Measurements from ENCODE around the gene SSNA1.
A peak's percentile ranks its signal among the peaks of the same experiment; 100 is the strongest.

The SSNA1 gene

DNA sequence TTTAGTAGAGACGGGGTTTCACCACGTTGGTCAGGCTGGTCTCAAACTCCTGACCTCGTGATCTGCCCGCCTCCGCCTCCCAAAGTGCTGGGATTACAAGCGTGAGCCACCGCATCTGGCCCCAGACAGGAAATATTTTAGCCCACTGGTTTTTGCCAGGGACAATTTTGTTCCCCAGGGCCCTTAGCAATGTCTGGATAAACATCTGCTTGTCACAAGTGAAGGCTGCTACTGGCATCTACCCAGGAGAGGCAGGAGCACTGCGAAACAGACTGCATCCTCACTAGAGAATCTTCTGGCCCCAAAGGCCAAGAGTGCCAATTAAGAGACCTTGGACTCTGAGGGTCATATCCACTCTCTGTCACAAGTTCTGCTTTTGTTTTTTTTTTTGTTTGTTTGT, 14.5 kb downstream of the SSNA1 start:
- no peak overlapping the region for H3K4me3 ChIP-seq (ENCODE audit: low read depth in 1 of 2, low read length in 2 of 2)
- ATAC-seq (ENCODE audit: insufficient read depth, low read depth) (no peak), DNase-seq (no peak)
- no peak overlapping the region for H2AFZ ChIP-seq (ENCODE audit: low read depth, low read length)
- no peaks in the 10 kb centered on the region for H3K9me3 ChIP-seq (ENCODE audit: insufficient read depth, low read length, severe bottlenecking)
- H3K27ac ChIP-seq (ENCODE audit: low read length) = no peak overlapping the region
- peaks cover 75% of the 10 kb centered on the region for H3K4me1 ChIP-seq (ENCODE audit: insufficient read depth, low read length)
- no peak overlapping the region for H3K9ac ChIP-seq (ENCODE audit: low read depth, low read length)
- H4K20me1 ChIP-seq (ENCODE audit: insufficient read depth, low read length) = peaks cover 34% of the 10 kb centered on the region
- H3K36me3 ChIP-seq (ENCODE audit: insufficient read depth, low read length) = peaks cover 28% of the 10 kb centered on the region
- H3K79me2 ChIP-seq (ENCODE audit: insufficient read depth, low read length) = peaks cover 63% of the 10 kb centered on the region
- no peaks in the 10 kb centered on the region for H3K27me3 ChIP-seq (ENCODE audit: insufficient read depth, low read length, poor library complexity)
- peak overlapping the region; percentile 99; the same call in 1 of the 2 replicates for H3K4me2 ChIP-seq (ENCODE audit: insufficient read depth, low read length)
- TF ChIP-seq, protein P1, sequence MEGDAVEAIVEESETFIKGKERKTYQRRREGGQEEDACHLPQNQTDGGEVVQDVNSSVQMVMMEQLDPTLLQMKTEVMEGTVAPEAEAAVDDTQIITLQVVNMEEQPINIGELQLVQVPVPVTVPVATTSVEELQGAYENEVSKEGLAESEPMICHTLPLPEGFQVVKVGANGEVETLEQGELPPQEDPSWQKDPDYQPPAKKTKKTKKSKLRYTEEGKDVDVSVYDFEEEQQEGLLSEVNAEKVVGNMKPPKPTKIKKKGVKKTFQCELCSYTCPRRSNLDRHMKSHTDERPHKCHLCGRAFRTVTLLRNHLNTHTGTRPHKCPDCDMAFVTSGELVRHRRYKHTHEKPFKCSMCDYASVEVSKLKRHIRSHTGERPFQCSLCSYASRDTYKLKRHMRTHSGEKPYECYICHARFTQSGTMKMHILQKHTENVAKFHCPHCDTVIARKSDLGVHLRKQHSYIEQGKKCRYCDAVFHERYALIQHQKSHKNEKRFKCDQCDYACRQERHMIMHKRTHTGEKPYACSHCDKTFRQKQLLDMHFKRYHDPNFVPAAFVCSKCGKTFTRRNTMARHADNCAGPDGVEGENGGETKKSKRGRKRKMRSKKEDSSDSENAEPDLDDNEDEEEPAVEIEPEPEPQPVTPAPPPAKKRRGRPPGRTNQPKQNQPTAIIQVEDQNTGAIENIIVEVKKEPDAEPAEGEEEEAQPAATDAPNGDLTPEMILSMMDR (IDR thresholded peaks at IDR 0.05; ENCODE audit: borderline replicate concordance, extremely low read depth, low read length, poor library complexity, severe bottlenecking) = no peak
- TF ChIP-seq EZH2 (IDR thresholded peaks at IDR 0.05; ENCODE audit: borderline replicate concordance, low read depth, low read length, severe bottlenecking) = no peak

DNA sequence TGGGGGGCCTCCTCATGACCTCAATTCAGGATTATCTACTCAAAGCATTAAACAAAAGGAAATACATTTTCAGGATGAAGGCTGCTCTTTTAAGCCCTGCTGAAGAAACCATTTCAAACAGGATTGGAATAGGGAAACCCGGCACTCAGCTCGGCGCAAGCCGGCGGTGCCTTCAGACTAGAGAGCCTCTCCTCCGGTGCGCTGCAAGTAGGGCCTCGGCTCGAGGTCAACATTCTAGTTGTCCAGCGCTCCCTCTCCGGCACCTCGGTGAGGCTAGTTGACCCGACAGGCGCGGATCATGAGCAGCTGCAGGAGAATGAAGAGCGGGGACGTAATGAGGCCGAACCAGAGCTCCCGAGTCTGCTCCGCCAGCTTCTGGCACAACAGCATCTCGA, 16.3 kb downstream of the SSNA1 start:
- TF ChIP-seq, protein P1 (IDR thresholded peaks at IDR 0.05; ENCODE audit: borderline replicate concordance, extremely low read depth, low read length, poor library complexity, severe bottlenecking) = no peak
- TF ChIP-seq EZH2 (IDR thresholded peaks at IDR 0.05; ENCODE audit: borderline replicate concordance, low read depth, low read length, severe bottlenecking) = no peak
- peak overlapping the region; percentile 90 for H3K27ac ChIP-seq (ENCODE audit: low read length)

DNA sequence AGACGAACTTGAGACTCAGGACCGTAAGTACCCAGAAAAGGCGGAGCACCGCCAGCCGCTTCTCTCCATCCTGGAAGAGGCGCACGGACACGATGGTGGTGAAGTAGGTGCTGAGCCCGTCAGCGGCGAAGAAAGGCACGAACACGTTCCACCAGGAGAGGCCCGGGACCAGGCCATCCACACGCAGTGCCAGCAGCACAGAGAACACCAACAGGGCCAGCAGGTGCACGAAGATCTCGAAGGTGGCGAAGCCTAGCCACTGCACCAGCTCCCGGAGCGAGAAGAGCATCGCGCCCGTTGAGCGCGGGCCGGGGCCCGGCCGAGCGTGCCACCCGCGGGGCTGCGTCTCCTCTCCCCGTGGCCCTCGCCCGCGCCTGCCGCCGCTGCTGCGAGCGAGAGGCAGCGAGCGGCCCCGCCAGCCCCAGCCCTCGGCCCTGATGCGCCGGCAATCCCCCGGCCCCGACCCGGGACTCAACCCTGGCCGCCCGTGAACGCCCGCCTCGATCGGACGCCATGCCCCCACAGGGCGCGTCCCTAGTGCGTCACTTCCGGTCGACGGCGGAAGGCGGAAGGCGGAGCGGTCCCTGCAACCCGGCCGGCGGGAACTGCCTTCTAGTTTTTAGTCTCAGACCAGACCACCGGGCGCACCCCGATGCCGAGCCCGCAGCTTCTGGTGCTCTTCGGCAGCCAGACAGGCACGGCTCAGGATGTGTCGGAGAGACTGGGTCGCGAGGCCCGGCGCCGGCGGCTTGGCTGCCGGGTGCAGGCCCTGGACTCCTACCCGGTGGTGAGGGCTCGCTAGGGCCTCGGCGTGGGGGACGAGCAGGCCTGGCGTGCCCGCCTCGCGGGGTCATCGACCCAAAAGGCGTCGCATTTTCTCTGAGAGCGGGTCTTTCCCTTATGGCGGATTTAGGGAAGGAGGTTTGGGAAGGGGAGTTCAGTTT, 16.9 kb downstream of the SSNA1 start, which contains the start of the genes NDOR1 and TMEM203:
NDOR1 (plus strand) TSS at position 575 of the 944 bp plus-strand sequence; CDS start at position 653, 78 bp downstream.
TMEM203 (minus strand) TSS at position 523 of the 944 bp plus-strand sequence; CDS start at position 289, 234 bp downstream.
- ATAC-seq (ENCODE audit: insufficient read depth, low read depth) (peak; percentile 53), DNase-seq (peak; percentile 87)
- Histone ChIP-seq H4K20me1 (ENCODE audit: insufficient read depth, low read length) (peaks cover 22% of the 10 kb centered on the region), H3K36me3 (ENCODE audit: insufficient read depth, low read length) (peaks cover 36% of the 10 kb centered on the region), H3K4me1 (ENCODE audit: insufficient read depth, low read length) (peaks cover 56% of the 10 kb centered on the region), H3K4me2 (ENCODE audit: insufficient read depth, low read length) (peak within 1 kb of the TSS; percentile 99), H3K4me3 (ENCODE audit: low read depth in 1 of 2, low read length in 2 of 2) (peak within 1 kb of the TSS; percentile 99 to 100), H2AFZ (ENCODE audit: low read depth, low read length) (peak within 1 kb of the TSS; percentile 92), H3K79me2 (ENCODE audit: insufficient read depth, low read length) (peaks cover 59% of the 10 kb centered on the region), H3K9ac (ENCODE audit: low read depth, low read length) (peak within 1 kb of the TSS; percentile 98), H3K27ac (ENCODE audit: low read length) (peak within 1 kb of the TSS; percentile 90), H3K27me3 (ENCODE audit: insufficient read depth, low read length, poor library complexity) (no peaks in the 10 kb centered on the region), H3K9me3 (ENCODE audit: insufficient read depth, low read length, severe bottlenecking) (no peaks in the 10 kb centered on the region)
- no peak for TF ChIP-seq EZH2 (IDR thresholded peaks at IDR 0.05; ENCODE audit: borderline replicate concordance, low read depth, low read length, severe bottlenecking)
- TF ChIP-seq, protein P1 (IDR thresholded peaks at IDR 0.05; ENCODE audit: borderline replicate concordance, extremely low read depth, low read length, poor library complexity, severe bottlenecking) = no peak

More for the DNA sequence above, 16.3 kb downstream of the SSNA1 start:
- peaks cover 22% of the 10 kb centered on the region for H4K20me1 ChIP-seq (ENCODE audit: insufficient read depth, low read length)
- H3K79me2 ChIP-seq (ENCODE audit: insufficient read depth, low read length) = peaks cover 59% of the 10 kb centered on the region
- H3K4me1 ChIP-seq (ENCODE audit: insufficient read depth, low read length) = peaks cover 57% of the 10 kb centered on the region
- peak overlapping the region; percentile 98 for H3K9ac ChIP-seq (ENCODE audit: low read depth, low read length)
- peak overlapping the region; percentile 92 for H2AFZ ChIP-seq (ENCODE audit: low read depth, low read length)
- ATAC-seq (ENCODE audit: insufficient read depth, low read depth) = no peak
- peaks cover 36% of the 10 kb centered on the region for H3K36me3 ChIP-seq (ENCODE audit: insufficient read depth, low read length)
- no peaks in the 10 kb centered on the region for H3K9me3 ChIP-seq (ENCODE audit: insufficient read depth, low read length, severe bottlenecking)
- no peak for DNase-seq
- H3K4me3 ChIP-seq (ENCODE audit: low read depth in 1 of 2, low read length in 2 of 2) = peak overlapping the region; percentile 99 to 100
- H3K27me3 ChIP-seq (ENCODE audit: insufficient read depth, low read length, poor library complexity) = no peaks in the 10 kb centered on the region
- H3K4me2 ChIP-seq (ENCODE audit: insufficient read depth, low read length) = peak overlapping the region; percentile 99

Measured in DND-41 (cell line).